NCI-H748 (cell line): Measurements from ENCODE around the gene OOSP4B.
"Not testable (repeated sequence)": the region's sequence is repeated elsewhere in the genome, so short reads cannot be mapped to it uniquely, and the experiment has no call there.

Experiments used
- DNase-seq: peaks from one replicate; lab custom pipeline; 2025; ENCODE audit not compliant: unreplicated experiment; lab: John Stamatoyannopoulos, UW

OOSP4B gene

GRCh38 chr11:60016881-60017280 is at the start of gene OOSP4B:
TSS of gene OOSP4B (plus strand) at chr11:60017181.
- no peak for DNase-seq

DNA sequence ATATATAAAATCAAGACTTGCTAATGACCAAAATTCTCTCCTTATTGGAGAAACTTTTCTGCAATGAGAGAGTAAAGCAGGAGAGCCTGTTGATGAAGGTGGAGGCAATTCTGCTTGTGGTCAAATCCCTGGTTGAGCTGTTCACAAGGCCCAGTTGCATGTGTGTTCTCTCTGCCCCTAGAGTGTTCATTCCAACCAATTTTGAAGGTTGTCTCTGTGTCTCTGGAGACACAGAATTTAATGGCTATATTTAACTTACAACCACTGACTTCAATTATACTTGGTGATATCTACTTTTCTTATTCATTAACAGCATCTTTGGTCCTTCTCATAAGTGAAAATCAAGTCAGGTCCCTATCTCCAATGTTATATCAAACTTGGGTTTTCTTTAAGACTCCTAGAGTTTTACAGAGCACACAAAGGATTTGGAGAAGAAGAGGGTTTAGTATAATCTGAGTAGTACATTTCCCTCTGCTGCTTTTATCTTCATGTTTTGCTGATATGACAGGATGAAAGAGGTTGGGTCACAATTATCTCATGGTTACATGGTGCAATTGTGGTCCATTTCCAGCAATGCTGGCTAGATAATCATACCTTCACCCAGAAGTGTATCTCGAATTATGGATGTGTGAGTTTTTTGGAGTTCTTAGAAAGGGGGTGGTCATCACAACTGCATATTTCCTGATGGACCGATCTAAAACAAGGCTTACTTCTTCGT is 49.1 kb upstream of the OOSP4B start:
- DNase-seq = no peak

- no peak for DNase-seq
Measured at GRCh38 chr11:59968395-59968783, 48.6 kb upstream of the OOSP4B start.

DNA sequence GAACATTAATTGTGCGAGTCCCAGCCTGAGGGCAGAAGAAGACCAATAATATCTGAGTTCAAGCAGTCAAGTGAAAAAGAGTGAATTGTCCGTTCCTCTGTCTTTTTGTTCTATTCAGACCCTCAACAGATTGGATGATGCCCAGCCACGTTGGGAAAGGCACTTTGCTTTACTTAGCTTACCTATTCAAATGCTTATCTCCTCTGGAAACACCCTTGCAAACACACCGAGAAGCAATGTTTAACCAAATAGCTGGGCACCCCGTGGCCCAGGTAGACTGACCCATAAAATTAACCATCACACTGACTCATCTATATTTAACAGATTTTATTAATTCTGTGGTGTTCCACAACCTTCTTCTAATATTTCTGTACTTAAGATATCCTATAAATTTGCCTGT is 43.9 kb upstream of the OOSP4B start:
- DNase-seq = no peak

DNA sequence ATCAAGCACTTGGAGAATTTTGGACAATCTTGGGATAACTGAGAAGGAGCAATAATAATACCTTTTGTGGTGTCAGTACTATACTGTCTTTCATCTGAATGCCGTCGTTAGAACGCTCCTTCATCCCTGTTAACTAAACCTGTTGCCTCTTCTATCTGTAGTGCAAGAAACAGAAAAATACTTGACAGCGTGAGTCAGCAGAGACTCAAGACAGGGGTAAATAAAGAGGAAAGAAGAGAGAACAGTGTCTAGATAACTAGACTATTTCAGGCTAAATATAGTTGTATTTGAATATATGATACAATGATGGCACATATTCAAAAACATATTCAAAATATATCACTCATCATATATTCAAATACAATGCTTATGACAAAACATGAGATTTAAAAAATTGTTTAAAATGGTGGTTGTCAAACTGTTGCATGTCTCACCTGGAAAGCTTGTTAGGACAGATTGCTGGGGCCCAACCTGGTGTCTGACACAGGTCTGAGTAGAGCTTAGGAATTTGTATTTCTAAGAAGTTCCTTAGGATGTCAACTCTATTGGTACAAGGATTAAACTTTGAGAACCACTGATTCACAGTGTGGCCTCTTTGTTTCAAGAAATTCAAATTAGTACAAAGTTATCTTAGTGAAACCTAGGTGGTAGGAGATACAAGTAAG is 35.7 kb upstream of the OOSP4B start:
- DNase-seq = no peak

- DNase-seq = not testable (repeated sequence)
Measured at GRCh38 chr11:59982037-59982436, 34.9 kb upstream of the OOSP4B start.

DNA sequence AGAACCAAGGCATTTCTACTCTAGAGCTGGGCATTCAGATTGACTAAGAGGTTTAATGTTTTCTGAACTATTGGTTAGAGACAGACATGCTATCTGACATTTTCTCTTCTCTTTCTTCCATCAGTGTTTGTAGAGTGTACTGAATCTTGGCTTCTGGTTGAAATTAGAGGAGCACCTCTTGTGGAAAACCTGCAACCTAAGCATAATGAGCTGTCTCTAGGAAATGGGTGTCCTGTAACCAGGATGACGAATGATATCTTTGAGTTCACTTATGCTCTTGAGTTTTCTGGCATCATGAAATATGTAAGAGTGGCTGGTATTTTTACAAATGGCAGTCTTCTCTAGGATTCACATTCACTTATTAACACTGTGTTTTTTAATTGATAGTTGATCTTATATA is 33.8 kb upstream of the OOSP4B start:
- no peak for DNase-seq

GRCh38 chr11:59984368-59984767 is 32.6 kb upstream of the OOSP4B start:
- DNase-seq = no peak

DNA sequence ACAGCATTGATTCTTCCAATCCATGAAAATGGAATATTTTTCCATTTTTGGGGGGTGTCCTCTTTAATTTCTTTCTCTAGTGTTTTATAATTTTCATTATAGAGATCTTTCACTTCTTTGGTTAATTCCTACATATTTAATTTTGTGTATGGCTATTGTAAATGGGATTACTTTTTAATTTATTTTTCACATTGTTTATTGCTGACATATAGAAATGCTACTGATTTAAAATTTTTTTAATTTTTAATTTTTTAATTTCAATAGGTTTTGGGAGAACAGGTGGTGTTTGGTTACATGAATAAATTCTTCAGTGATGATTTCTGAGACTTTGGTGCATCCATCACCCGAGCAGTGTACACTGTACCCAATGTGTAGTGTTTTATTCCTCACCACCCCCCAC is 26.6 kb upstream of the OOSP4B start:
- no peak for DNase-seq

DNA sequence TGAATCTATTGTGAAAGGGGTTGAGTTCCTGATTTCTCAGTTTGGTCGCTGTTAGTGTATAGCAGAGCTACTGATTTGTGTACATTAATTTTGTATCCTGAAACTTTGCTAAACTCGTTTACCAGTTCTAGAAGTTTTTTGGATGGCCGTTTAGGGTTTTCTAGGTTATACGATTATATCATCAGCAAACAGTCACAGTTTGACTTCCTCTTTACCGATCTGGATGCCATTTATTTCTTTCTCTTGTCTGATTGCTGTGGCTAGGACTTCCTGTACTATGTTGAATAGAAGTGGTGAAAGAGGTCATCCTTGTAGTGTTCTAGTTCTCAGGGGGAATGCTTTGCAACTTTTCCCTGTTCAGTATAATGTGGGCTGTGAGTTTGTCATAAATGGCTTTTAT is 24.6 kb upstream of the OOSP4B start:
- no peak for DNase-seq

DNA sequence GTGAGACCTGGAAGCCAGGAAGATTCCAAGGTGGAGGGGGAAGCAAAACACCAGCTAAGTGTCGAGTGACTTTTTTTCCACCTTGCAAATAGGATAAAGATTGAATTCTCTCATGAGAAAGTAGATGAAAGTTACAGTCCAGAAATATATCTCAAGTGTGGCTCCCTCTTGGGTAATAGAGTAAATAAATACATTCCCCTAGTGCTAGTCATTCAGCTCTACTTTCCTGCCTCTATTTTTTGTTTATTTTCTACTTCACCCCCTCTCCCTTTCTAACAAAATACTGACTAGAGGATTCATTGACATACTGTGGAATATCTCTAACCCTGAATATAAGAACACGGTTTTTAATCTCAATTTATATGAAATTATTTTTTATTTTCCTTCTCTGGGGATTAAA is 19.2 kb upstream of the OOSP4B start:
- no peak for DNase-seq

- DNase-seq = no peak
Measured at GRCh38 chr11:59999691-60000090, 17.3 kb upstream of the OOSP4B start.

DNA sequence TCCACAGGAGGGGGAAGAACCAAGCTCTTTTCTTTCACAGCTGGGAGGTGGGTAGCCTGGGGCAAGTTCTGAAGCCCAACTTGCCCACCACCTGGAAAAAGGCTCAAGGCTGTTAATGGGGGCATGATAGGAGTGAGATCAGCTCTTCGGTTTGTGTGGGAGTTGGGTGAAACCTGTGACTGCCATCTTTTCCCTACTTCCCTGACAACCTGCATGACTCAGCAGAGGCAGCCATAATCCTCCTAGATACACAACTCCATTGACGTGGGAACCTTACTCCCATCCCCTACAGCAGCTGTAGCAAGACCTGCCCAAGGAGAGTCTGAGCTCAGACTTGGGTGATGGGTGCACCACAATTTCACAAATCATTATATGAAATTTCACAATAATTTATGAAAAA is 13.3 kb upstream of the OOSP4B start:
- DNase-seq = no peak

- DNase-seq = no peak
Measured at GRCh38 chr11:60005360-60005759, 11.6 kb upstream of the OOSP4B start.

DNA sequence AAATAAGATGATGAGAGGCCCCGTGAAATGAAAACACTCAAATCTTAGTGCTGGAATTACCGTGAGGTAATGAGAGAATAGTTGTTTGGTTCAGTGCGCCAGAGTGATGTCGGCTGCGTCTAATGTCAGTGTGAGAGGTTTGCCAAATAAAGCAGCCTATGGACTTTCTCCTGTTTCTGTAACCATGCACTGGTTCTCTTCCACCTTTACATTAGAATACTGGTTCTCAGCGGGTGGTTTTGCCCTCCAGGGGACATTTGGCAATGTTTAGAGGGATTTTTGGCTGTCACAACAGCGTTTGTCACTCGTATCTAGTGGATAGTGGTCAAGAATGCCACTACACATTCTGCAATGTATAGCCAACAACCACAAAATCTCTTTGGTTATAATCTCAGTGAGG is 1.1 kb downstream of the OOSP4B start:
- no peak for DNase-seq

- not testable (repeated sequence) for DNase-seq
Measured at GRCh38 chr11:60020376-60020775, 3.4 kb downstream of the OOSP4B start.

DNA sequence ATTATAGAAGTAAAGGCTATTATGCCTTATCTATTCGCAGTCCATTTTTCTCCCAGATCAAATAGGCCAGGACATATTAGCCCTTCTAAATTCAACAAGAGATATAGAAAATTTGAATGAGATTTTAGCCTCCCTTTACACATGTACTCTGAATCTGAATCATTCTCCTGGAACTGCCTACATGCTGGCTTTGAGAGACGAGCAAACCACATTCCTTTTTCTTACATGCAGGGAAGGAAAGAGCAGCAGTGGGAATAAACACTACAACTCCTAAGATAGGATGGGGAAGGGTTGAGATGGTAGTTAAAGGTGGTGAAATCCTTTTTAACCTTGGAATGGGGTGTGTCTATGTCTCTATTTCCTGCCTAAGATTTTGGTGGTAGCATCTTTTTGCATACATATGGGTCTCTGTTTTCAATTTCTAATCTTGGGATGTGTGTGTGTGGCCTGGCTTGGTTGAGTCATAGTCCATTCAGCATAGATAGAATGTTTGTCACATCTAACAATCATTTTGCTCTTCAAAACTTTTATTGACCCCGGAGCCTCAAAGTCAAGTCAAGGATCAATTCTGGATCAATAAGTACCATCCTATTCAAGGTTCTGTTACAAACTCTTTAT is 12.1 kb downstream of the OOSP4B start:
- DNase-seq = no peak

- DNase-seq = no peak
Measured at GRCh38 chr11:60040109-60040508, 23.1 kb downstream of the OOSP4B start, which contains the start of gene OOSP2. TSS of gene OOSP2 (plus strand) at chr11:60040409. CDS start at chr11:60040460, 51 bp downstream.

- not testable (repeated sequence) for DNase-seq
Measured at GRCh38 chr11:60050422-60050821, 33.4 kb downstream of the OOSP4B start.

DNA sequence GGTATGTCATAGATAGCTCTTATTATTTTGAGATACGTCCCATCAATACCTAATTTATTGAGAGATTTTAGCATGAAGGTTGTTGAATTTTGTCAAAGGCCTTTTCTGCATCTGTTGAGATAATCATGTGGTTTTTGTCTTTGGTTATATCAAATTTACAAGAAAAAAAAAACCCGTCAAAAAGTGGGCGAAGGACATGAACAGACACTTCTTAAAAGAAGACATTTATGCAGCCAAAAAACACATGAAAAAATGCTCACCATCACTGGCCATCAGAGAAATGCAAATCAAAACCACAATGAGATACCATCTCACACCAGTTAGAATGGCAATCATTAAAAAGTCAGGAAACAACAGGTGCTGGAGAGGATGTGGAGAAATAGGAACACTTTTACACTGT is 33.9 kb downstream of the OOSP4B start:
- not testable (repeated sequence) for DNase-seq

GRCh38 chr11:60056349-60056969 is 39.5 kb downstream of the OOSP4B start, which contains the start of gene MS4A3:
TSS of gene MS4A3 (plus strand) at chr11:60056665. CDS start at chr11:60061161, 4,496 bp downstream.
- DNase-seq = no peak

DNA sequence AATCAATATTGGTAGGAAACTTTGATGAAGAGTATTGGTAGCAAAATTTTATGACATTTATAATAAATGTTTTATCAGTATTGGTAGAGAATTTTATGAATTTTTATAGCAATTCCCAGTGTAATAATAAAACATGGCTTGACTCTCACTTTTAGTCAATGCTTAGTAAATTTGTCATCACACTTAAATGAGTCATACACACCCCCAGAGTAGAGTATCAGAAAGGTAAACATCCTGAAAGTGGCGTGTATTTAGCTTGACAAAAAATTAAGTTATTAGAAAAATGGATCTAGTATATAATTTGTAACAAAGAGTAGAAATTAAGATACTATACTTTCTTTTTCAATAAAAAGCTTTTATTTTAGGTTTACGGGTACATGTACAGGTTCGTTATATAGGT is 42.1 kb downstream of the OOSP4B start:
- DNase-seq = no peak
